Hepatocyte (in vitro differentiated cells): ENCODE results near the gene ZNF44.

Experiments
- CTCF ChIP-seq: fragments of 200-600 bp; sonication (generic); IDR thresholded peaks from 2 replicates; pipeline ENCODE4 v1.5.1; 2016; ENCODE audit warnings: antibody characterized with exemption, mild to moderate bottlenecking; ENCODE audit not compliant: poor library complexity
- EZH2 ChIP-seq: fragments of 200-600 bp; sonication (generic); IDR thresholded peaks from 2 replicates; pipeline ENCODE4 v1.6.1; 2016; ENCODE audit warnings: antibody characterized with exemption, mild to moderate bottlenecking, borderline replicate concordance
- EZH2phosphoT487 ChIP-seq: fragments of 200-600 bp; sonication (generic); IDR thresholded peaks from one replicate; pipeline ENCODE4 v1.6.1; 2018; ENCODE audit warnings: antibody characterized with exemption, mild to moderate bottlenecking, low read depth, moderate library complexity; ENCODE audit not compliant: unreplicated experiment, severe bottlenecking

- no peak for TF ChIP-seq CTCF
- no peak for TF ChIP-seq EZH2
- TF ChIP-seq EZH2phosphoT487, result no peak
Measured at GRCh38 chr19:12230751-12231733, 63.6 kb downstream of the ZNF44 start.
